Amygdala (tissue), 56 donors: Measurements from ENCODE around the gene SPECC1L.
"Not testable (repeated sequence)": the region's sequence is repeated elsewhere in the genome, so short reads cannot be mapped to it uniquely, and the experiment has no call there.

ENCODE experiments used
- DNase-seq, 56 donors: peaks; one replicate each; lab custom pipeline; 2025; lab: John Stamatoyannopoulos, UW

Gene SPECC1L

GRCh38 chr22:24282401-24282800 lies 11.8 kb downstream of the SPECC1L start:
- DNase-seq = no peak

- no peak for DNase-seq
These were observed 14.1 kb downstream of the SPECC1L start for GRCh38 chr22:24284747-24285203.

GRCh38 chr22:24285245-24285644 lies 14.6 kb downstream of the SPECC1L start:
- no peak for DNase-seq

- DNase-seq = not testable (repeated sequence)
These were observed 16.6 kb downstream of the SPECC1L start for GRCh38 chr22:24287212-24287611.

- not testable (repeated sequence) for DNase-seq
These were observed 17.2 kb downstream of the SPECC1L start for GRCh38 chr22:24287801-24288200.

GRCh38 chr22:24289114-24289513 lies 18.5 kb downstream of the SPECC1L start:
- DNase-seq = no peak

GRCh38 chr22:24289741-24290163 lies 19.1 kb downstream of the SPECC1L start:
- DNase-seq = no peak

GRCh38 chr22:24290459-24290858 lies 19.8 kb downstream of the SPECC1L start:
- DNase-seq = no peak

- no peak for DNase-seq
These were observed 21.0 kb downstream of the SPECC1L start for GRCh38 chr22:24291515-24292201.

- DNase-seq = not testable (repeated sequence)
These were observed 21.7 kb downstream of the SPECC1L start for GRCh38 chr22:24292202-24292830.

- not testable (repeated sequence) for DNase-seq
These were observed 24.3 kb downstream of the SPECC1L start for GRCh38 chr22:24294913-24295312.

GRCh38 chr22:24298497-24299155 lies 28.0 kb downstream of the SPECC1L start:
- DNase-seq = not testable (repeated sequence)

GRCh38 chr22:24300522-24300921 lies 29.9 kb downstream of the SPECC1L start:
- not testable (repeated sequence) for DNase-seq

GRCh38 chr22:24302591-24302990 lies 32.0 kb downstream of the SPECC1L start:
- DNase-seq = no peak

- DNase-seq = no peak
These were observed 32.4 kb downstream of the SPECC1L start for GRCh38 chr22:24303007-24303406.

GRCh38 chr22:24304062-24304675 lies 33.5 kb downstream of the SPECC1L start:
- no peak for DNase-seq

- DNase-seq = no peak
These were observed 34.6 kb downstream of the SPECC1L start for GRCh38 chr22:24305260-24305692.

- DNase-seq = no peak
These were observed 40.3 kb downstream of the SPECC1L start for GRCh38 chr22:24310969-24311368.

GRCh38 chr22:24315367-24315966 lies 44.8 kb downstream of the SPECC1L start:
- DNase-seq = no peak

GRCh38 chr22:24316264-24316663 lies 45.6 kb downstream of the SPECC1L start:
- DNase-seq = not testable (repeated sequence)

- DNase-seq = not testable (repeated sequence)
These were observed 46.9 kb downstream of the SPECC1L start for GRCh38 chr22:24317511-24317910.
